Small intestine (tissue), 7 donors: ENCODE data around the gene TCEA2. TPM values are rescaled to one million over a fixed set of nuclear protein-coding genes. Genes with fewer than 3 reads are reported as not detected.

Experiments used
- DNase-seq, 2 donors: peaks; one replicate each; pipeline versions ENCODE4 v3.0.0 to v3.0.0-alpha.2; 2013
- FAIRE-seq: peaks from 2 replicates; lab custom pipeline; 2012; peaks lifted over from hg19 to GRCh38; lab: Jason Lieb, UNC
- H3K27ac ChIP-seq, 3 donors: one replicate each; pipeline ENCODE4 v1.5.1; 2013; ENCODE audit warnings: low read length in 2 of 3, mild to moderate bottlenecking in 2 of 3, control low read depth in 1 of 3, inconsistent platforms in 1 of 3, low read depth in 1 of 3, moderate library complexity in 1 of 3
- H3K27me3 ChIP-seq, 3 donors: one replicate each; pipeline ENCODE4 v1.6.1; 2013; ENCODE audit warnings: low read length in 3 of 3, inconsistent platforms in 1 of 3; ENCODE audit not compliant: control insufficient read depth in 3 of 3, insufficient read depth in 3 of 3
- H3K36me3 ChIP-seq, 3 donors: one replicate each; pipeline ENCODE4 v1.6.1; 2013; ENCODE audit warnings: low read length in 3 of 3, inconsistent platforms in 1 of 3, low read depth in 1 of 3, mild to moderate bottlenecking in 1 of 3, moderate library complexity in 1 of 3; ENCODE audit not compliant: control insufficient read depth in 3 of 3, insufficient read depth in 2 of 3
- H3K4me1 ChIP-seq, 3 donors: one replicate each; pipeline ENCODE4 v1.6.1; 2013; ENCODE audit warnings: low read length in 2 of 3, inconsistent platforms in 1 of 3, low read depth in 1 of 3, mild to moderate bottlenecking in 1 of 3, moderate library complexity in 1 of 3; ENCODE audit not compliant: control insufficient read depth in 3 of 3, insufficient read depth in 2 of 3
- H3K4me3 ChIP-seq, 3 donors: one replicate each; pipeline ENCODE4 v1.5.1; 2013; ENCODE audit warnings: low read length in 3 of 3, control low read depth in 1 of 3, inconsistent platforms in 1 of 3, low read depth in 1 of 3, mild to moderate bottlenecking in 1 of 3, moderate library complexity in 1 of 3
- H3K9me3 ChIP-seq, 2 donors: one replicate each; pipeline ENCODE4 v1.6.1; 2013; ENCODE audit warnings: low read depth in 1 of 2, low read length in 1 of 2; ENCODE audit not compliant: control insufficient read depth in 2 of 2, insufficient read depth in 1 of 2
- WGBS, 3 donors: extraction: QIAGEN DNeasy Blood & Tissue Kit; methylation state at CpG; one replicate each; pipeline ENCODE4 v1.1.7; 2013; 5-methylcytosine and 5-hydroxymethylcytosine counted together
- polyA plus RNA-seq, 4 donors: library from polyadenylated mRNA; stranded (reverse) in 3 of 4; unstranded in 1 of 4; fragments of 200-250 nt in 3 of 4; fragments of 120-200 nt in 1 of 4; gene quantifications; one replicate each; pipeline versions ENCODE4 v1.2.1 to v1.2.3, GENCODE V29; 2013
- donor health status: healthy with polysubstance abuse.
- donor health status: control.
- donor health status: control.
- donor health status: Bipolar disorder and iron deficiency.
- donor health status: healthy.

TCEA2 gene
- polyA plus RNA-seq, 4 donors, result 7.8 to 28.5 (median 12.6) TPM

GRCh38 chr20:64100566-64100888, 37.5 kb downstream of the TCEA2 start:
- Histone ChIP-seq H3K36me3 (no peaks in the 10 kb centered on the region), H3K9me3 (no peaks in the 10 kb centered on the region), H3K4me3 (no peak overlapping the region), H3K27ac (no peak overlapping the region), H3K27me3 (peaks cover 2 to 41% (median 8%) of the 10 kb centered on the region in 3 donors), H3K4me1 (no peaks in the 10 kb centered on the region)
- no peak for FAIRE-seq
- WGBS, 3 donors, result 43 to 66% (median 57%) methylated on average over 4 of the region's 4 CpGs
- no peak for DNase-seq

GRCh38 chr20:64100946-64101688, 38.1 kb downstream of the TCEA2 start:
- Histone ChIP-seq H3K4me1 (no peaks in the 10 kb centered on the region), H3K9me3 (no peaks in the 10 kb centered on the region), H3K27me3 (peaks cover 2 to 41% (median 8%) of the 10 kb centered on the region in 3 donors), H3K27ac (no peak overlapping the region), H3K36me3 (no peaks in the 10 kb centered on the region), H3K4me3 (no peak overlapping the region)
- FAIRE-seq (no peak), DNase-seq (no peak)
- 75 to 82% (median 76%) methylated on average over 9 of the region's 9 CpGs for WGBS, 3 donors

GRCh38 chr20:64101731-64102621, 39.0 kb downstream of the TCEA2 start:
- no peaks in the 10 kb centered on the region for H3K4me1 ChIP-seq
- WGBS, 3 donors, result 6 to 14% (median 7%) methylated on average over 23 to 64 of the region's 64 CpGs
- H3K27me3 ChIP-seq, result peaks cover 2 to 41% (median 8%) of the 10 kb centered on the region in 3 donors
- H3K4me3 ChIP-seq, result no peak overlapping the region
- H3K27ac ChIP-seq, result no peak overlapping the region
- FAIRE-seq, result no peak
- no peaks in the 10 kb centered on the region for H3K36me3 ChIP-seq
- DNase-seq, result peak in 1 of 2 donors; percentile 55
- no peaks in the 10 kb centered on the region for H3K9me3 ChIP-seq

GRCh38 chr20:64102647-64103354, 39.8 kb downstream of the TCEA2 start:
- WGBS, 3 donors, result 19 to 22% (median 21%) methylated on average over 27 to 30 of the region's 30 CpGs
- no peak overlapping the region for H3K4me3 ChIP-seq

GRCh38 chr20:64103871-64104666, 41.1 kb downstream of the TCEA2 start:
- Histone ChIP-seq H3K4me3 (no peak overlapping the region), H3K27me3 (peaks cover 2 to 43% (median 8%) of the 10 kb centered on the region in 3 donors), H3K9me3 (no peaks in the 10 kb centered on the region), H3K27ac (no peak overlapping the region), H3K36me3 (no peaks in the 10 kb centered on the region), H3K4me1 (no peaks in the 10 kb centered on the region)
- FAIRE-seq (no peak), DNase-seq (no peak)
- 66 to 68% (median 68%) methylated on average over 20 of the region's 20 CpGs for WGBS, 3 donors

More at GRCh38 chr20:64102647-64103354, 39.8 kb downstream of the TCEA2 start:
- no peaks in the 10 kb centered on the region for H3K4me1 ChIP-seq
- H3K9me3 ChIP-seq, result no peaks in the 10 kb centered on the region
- no peak overlapping the region for H3K27ac ChIP-seq
- no peak for DNase-seq
- no peak for FAIRE-seq
- H3K36me3 ChIP-seq, result no peaks in the 10 kb centered on the region
- H3K27me3 ChIP-seq, result peaks cover 2 to 43% (median 8%) of the 10 kb centered on the region in 3 donors

- no peaks in the 10 kb centered on the region for H3K4me1 ChIP-seq
- WGBS, 3 donors, result 79 to 86% (median 80%) methylated on average over 25 of the region's 25 CpGs
- no peaks in the 10 kb centered on the region for H3K36me3 ChIP-seq
- DNase-seq (no peak), FAIRE-seq (no peak)
- peaks cover 2 to 43% (median 8%) of the 10 kb centered on the region in 3 donors for H3K27me3 ChIP-seq
- no peak overlapping the region for H3K4me3 ChIP-seq
- no peak overlapping the region for H3K27ac ChIP-seq
- no peaks in the 10 kb centered on the region for H3K9me3 ChIP-seq
Observed at GRCh38 chr20:64104667-64105451, 41.9 kb downstream of the TCEA2 start.

GRCh38 chr20:64105846-64106434, 42.9 kb downstream of the TCEA2 start:
- H3K4me3 ChIP-seq, result no peak overlapping the region
- FAIRE-seq (no peak), DNase-seq (no peak)
- no peaks in the 10 kb centered on the region for H3K4me1 ChIP-seq
- H3K27ac ChIP-seq, result no peak overlapping the region
- no peaks in the 10 kb centered on the region for H3K9me3 ChIP-seq
- 86 to 90% (median 88%) methylated on average over 39 of the region's 39 CpGs for WGBS, 3 donors
- peaks cover 2 to 33% (median 8%) of the 10 kb centered on the region in 3 donors for H3K27me3 ChIP-seq
- no peaks in the 10 kb centered on the region for H3K36me3 ChIP-seq
